GM10847 (cell line): ENCODE results near the gene PEPD.

Source experiments
- POLR2A ChIP-seq: IDR thresholded peaks from 2 replicates; pipeline ENCODE4 v1.6.1; 2011; ENCODE audit not compliant: insufficient read length; ENCODE audit errors: extremely low read depth

The PEPD gene

DNA sequence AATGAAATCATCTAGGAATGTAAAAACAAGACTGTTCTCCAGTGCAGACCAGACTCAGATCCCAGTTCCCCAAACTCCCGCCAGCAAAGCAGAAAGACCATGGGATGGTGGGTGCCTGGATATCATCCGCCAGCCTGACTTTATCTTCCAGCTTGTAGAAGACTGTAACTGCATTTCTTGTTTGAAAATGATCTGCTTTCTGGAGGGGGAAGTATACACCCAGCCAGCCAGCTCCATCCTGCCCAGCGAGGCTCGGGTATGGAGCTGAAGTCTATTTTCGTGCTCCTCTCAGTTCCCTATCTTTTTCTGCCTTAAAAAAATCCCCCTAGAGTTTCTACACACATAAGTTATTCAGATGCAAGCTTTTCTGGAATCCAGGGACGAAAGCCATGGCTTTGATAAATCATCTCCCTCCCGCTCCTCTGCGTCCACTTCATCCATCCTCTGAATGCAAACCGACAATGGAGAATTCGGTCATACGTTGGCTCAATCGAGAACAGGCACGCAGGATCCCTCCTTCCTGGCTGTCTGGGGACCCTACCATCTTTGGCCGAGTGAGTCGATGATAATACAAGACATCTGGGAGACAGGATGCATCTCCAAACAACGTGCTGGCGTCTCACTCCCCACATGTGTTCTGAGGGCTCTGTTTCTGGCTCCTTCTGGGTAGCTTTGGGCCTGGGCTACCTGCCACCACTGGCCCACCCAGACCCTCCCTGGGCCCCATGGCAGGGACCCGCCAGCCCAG, 116.9 kb downstream of the PEPD start:
- no peak for TF ChIP-seq POLR2A

DNA sequence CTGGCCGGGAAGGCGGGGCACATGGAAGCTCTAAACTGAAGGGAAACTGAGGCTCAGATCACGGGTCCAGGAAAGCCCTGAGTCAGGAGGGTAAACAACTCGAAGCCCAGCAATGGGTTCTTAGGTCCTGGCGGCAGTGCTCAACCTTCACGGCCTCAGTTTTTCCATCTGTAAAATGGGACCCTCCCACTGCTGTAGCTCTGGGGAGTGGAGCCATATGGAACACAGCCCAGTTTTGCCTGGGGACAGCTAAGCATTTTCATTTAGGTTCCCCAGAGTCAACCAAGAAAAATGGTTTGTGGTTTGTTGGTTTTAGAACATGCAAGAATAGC, 117.7 kb downstream of the PEPD start:
- no peak for TF ChIP-seq POLR2A

DNA sequence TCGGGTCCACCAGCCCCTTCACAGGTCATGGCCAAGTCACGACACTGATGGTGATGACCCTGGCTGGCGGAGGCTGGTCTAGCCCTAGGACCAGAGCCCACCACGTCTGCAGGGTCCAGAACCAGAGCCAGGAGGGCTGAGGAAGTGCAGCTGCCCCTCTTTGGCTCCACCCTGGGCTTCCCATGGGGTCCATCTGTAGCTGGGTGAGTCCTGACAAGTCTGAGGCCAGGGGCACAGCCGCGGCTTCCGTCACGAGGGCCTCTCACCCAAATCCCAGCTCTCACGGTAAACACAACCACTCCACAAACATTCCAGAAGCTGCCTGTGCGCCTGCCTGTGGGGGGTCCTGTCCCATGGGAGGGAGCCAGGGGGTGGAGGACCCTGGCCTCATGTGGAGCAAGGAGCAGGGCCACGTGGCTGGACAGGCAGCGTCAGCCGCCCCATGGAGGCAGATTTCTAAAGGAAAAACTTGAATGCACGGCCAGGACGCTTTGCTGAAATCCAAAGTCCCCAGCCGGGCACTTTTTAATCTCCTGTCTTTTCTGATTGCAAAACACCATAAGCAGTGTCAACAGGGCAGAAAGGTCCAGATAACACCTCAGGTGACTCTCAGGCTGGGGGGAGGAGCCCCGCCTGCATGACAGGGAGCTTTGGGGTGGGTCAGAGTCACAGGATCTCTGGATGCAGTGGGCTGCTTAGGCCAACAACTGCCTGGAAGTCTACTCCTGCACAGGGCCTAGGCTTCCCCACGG, 118.2 kb downstream of the PEPD start:
- no peak for TF ChIP-seq POLR2A

DNA sequence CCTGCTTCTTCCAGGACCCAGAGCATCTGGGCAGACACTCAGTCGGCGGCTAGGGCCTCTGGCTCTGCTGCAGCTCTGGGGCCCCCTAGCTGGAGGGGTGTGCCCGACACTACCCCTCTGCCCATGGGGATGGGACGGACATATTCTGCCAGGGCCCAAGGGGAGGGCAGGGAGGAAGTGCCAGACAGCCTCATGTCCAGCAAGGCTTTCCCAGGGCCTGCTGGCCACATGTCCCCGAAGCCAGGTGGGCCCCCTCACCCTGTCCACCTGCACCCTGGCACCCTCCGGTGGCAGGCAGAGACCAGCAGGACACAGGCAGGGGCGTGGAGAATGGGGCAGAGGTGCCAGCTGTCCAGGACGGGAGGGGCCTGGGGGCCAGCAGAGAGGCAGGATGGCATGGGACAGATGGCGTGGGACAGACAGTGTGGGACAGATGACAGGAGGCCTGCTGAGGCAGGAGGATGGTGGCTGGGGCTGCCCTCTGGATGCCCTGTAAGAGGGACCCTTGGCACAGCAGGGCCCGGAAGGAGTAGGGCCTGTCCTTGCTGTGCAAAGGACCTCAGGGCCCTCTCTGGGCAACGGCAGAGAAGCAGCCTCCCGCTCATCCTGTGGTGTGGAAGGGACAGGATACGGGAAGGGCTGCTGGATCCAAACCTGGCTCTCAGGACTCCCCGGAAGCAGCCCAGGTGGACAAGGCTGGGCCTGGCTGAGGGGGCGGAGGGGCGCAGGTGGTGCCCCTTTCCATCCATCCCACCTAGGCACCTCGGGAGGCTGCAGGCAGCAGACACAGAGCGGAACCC, 119.0 kb downstream of the PEPD start:
- no peak for TF ChIP-seq POLR2A

- no peak for TF ChIP-seq POLR2A
These were observed 119.7 kb downstream of the PEPD start for GRCh38 chr19:33401683-33402420.

GRCh38 chr19:33400856-33401682, 120.5 kb downstream of the PEPD start:
- no peak for TF ChIP-seq POLR2A

DNA sequence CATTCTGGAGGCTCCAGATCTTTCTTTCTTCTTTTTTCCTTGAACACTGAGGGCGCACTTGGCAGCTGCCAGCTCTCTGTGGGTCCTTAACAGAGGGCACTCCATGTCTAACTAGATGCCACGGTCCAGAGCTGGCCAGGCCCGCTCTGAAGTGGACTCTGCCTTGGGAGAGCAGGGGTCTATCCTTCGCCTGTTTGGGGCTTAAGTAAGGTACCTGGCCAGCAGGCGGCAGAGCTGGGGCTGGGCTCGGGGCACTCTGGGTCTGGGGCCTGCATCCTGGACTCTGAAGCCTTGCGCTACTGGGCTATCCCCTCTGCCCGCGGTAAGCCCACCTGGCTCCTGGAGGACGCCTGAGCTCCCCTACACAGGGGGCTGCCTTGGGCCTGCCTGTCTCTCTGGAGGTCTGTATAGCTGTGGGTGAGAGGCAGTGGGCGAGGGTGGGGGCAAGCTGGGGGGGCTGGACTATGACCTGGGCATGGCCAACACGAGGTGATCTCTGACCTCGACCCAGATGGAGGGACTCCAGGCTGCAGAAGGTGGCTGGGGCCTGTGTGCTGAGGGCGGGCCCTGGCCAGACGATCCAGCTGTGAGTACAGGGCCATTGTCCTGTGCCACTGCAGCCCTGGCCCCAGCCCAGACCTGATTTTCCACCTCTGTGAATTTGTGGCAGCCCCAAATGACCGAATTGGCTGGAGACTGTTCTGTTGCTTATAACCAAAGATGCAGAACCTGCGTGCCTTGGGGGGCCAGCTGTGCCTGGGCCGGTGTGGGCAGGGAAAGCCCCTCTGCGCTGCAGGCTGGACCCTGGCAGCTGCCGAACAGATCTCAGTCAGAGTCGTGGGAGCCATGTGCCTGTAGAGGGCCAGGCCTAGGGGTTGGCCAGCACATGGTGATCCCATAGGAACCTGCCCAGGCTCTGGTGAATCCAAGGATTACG, 121.6 kb downstream of the PEPD start:
- no peak for TF ChIP-seq POLR2A

DNA sequence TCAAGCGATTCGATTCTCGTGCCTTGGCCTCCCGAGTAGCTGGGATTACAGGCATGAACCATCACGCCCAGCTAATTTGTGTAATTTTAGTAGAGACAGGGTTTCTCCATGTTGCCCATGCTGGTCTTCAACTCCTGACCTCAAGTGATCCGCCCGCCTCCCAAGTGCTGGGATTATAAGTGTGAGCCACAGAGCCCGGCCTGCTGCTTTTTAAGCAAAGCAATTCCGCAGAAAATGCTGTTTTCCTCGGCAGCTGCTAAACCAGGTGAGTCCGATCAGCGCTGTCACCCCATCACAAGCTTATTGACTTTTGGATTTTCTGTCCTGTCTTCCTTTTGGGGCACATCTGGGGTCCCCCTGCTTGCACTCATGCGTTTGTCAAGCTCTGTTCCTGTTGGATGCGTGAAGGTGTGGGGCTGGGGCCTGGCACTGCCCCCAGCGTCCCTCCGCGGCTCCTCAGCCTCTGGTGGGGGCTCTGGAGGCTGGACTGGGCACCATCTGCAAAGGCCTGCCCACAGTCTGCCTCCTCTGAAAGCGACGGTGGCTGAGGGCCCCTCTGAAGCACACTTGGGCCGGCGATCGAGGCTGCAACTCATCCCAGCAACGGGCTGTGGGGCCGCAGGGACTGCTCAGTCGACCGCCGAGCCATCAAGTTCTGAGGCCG, 122.4 kb downstream of the PEPD start:
- TF ChIP-seq POLR2A = no peak

- TF ChIP-seq POLR2A = no peak
These were observed 123.1 kb downstream of the PEPD start for GRCh38 chr19:33398361-33399060.

GRCh38 chr19:33397536-33398360, 123.8 kb downstream of the PEPD start:
- TF ChIP-seq POLR2A = no peak
